ENCODE measurements around the gene MYO1B.

DNA sequence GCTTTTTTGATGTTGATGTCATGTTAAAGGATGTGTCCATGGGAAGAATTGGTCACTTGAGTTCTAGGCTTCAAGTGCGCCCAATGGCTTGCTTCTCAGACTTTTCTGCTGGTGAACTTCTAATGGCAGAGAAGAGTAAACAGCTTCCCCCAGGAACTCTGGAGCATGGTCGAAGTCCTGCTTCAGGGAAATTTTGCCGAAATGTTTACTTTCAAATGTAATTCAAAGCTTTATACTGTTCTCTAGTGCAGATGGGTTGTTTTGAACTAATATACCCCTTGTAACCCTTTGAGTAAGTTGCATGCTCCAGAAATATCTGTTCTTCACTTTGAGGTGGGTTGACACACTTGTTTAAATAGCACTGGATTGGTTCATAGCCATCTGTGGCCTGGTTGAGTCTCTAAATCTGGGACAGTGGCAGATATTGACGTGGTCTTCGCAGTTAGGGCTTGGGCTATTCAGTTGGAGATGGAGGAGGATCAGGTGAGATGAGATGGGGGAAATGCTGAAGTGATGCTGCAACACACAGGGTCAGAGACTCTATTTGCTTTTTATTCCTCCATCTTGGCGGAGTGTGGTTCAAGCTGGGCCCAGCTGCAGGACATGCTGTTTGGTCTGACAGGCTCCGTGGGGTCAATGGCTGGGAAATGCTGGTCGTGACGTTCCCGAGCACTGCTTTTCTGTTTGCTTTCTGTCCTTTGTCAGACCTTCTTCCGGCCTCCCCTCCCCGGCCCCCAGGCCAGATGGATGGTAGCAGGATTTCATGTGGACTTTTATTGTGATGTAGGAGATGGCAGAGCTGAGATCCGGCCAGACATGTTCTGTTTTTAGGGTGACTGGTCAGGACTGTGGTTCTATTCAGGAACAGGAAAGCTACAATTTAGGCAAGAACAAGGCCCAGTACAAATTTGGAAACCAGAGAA, 35.9 kb downstream of the MYO1B start:
- TF ChIP-seq, protein P1, sequence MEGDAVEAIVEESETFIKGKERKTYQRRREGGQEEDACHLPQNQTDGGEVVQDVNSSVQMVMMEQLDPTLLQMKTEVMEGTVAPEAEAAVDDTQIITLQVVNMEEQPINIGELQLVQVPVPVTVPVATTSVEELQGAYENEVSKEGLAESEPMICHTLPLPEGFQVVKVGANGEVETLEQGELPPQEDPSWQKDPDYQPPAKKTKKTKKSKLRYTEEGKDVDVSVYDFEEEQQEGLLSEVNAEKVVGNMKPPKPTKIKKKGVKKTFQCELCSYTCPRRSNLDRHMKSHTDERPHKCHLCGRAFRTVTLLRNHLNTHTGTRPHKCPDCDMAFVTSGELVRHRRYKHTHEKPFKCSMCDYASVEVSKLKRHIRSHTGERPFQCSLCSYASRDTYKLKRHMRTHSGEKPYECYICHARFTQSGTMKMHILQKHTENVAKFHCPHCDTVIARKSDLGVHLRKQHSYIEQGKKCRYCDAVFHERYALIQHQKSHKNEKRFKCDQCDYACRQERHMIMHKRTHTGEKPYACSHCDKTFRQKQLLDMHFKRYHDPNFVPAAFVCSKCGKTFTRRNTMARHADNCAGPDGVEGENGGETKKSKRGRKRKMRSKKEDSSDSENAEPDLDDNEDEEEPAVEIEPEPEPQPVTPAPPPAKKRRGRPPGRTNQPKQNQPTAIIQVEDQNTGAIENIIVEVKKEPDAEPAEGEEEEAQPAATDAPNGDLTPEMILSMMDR (conservative IDR thresholded peaks at IDR 0.05; ENCODE audit: low read depth, low read length) = no peak
- TF ChIP-seq EZH2phosphoT487 (IDR thresholded peaks at IDR 0.05; ENCODE audit: borderline replicate concordance, low read length) = no peak

All from PC-3 (cell line).